Mesodermal cell (in vitro differentiated cells): ENCODE results near the gene CDK9.

Experiments used
- H3K27ac ChIP-seq: 2 replicates; pipeline ENCODE4 v1.7.0; 2013; ENCODE audit warnings: mild to moderate bottlenecking, low read depth, low read length, moderate library complexity; ENCODE audit not compliant: severe bottlenecking
- H3K36me3 ChIP-seq: 2 replicates; pipeline ENCODE4 v1.7.1; 2013; ENCODE audit warnings: mild to moderate bottlenecking, low read length, moderate library complexity; ENCODE audit not compliant: control insufficient read depth, insufficient read depth
- H3K4me1 ChIP-seq: one replicate; pipeline ENCODE4 v1.7.1; 2013; ENCODE audit warnings: mild to moderate bottlenecking, low read length; ENCODE audit not compliant: insufficient read depth, control insufficient read depth, poor library complexity, severe bottlenecking
- H3K4me3 ChIP-seq: 2 replicates; pipeline ENCODE4 v1.7.0; 2013; ENCODE audit warnings: low read length, control low read depth, mild to moderate bottlenecking; ENCODE audit not compliant: insufficient read depth, poor library complexity, severe bottlenecking; ENCODE audit errors: extremely low read depth
- H3K9me3 ChIP-seq: 2 replicates; pipeline ENCODE4 v1.7.1; 2013; ENCODE audit warnings: mild to moderate bottlenecking, low read length, moderate library complexity; ENCODE audit not compliant: control insufficient read depth
- WGBS, 2 experiments: methylation state at CpG; one replicate each; pipeline ENCODE4 v1.1.5; 2013; ENCODE audit warnings: missing lambda C conversion rate in 2 of 2; ENCODE audit not compliant: insufficient coverage in 2 of 2; 5-methylcytosine and 5-hydroxymethylcytosine counted together

The CDK9 gene

DNA sequence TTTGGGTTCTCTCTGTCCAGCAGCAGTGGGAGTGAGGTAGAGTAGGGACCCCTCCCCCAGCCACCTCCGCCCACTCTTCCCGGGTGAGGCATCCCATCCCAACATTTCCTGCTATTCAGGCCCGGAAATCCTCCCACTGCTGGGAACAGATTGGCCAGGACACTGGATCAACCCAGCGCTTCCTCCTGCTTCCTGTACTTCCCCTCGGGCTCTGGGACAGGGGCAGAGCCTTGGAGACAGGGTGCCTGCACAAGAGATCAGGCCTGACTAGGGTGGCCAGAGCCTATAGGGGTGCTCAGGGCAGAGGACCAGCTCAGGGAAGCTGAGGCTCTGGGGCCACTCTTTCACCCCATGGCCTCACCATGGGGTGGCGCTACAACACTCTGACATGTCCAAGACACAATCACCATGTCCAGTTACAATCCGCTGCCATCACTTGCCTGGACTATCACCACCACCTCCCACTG is 21.9 kb upstream of the CDK9 start:
- Histone ChIP-seq H3K4me1 (peaks cover 50% of the 10 kb centered on the region), H3K36me3 (peaks cover 10% of the 10 kb centered on the region), H3K4me3 (no peak overlapping the region), H3K9me3 (no peaks in the 10 kb centered on the region), H3K27ac (no peak overlapping the region)
- 51 to 53% methylated on average over 6 to 7 of the region's 7 CpGs for WGBS, 2 experiments

DNA sequence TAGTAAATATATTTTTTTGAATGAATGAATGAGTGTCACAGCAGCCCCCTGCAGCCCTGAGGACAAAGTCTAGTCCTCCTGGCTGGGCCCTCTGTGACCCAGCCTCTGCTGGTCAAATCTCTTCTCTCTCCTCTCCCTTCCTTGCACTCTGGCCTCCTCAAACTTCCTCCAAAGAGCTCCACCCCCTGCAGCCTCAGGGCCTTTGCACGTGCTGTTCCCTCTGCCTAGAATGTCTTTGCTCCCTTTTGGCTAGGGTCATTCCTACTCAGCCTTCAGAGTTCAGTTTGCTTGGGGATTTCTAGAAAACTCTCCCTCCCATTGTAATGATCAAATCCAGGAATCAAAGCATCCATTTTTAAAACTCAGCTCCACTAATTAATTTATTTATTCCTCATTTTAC is 20.4 kb upstream of the CDK9 start:
- Histone ChIP-seq H3K27ac (no peak overlapping the region), H3K4me3 (no peak overlapping the region), H3K36me3 (peaks cover 10% of the 10 kb centered on the region), H3K4me1 (peaks cover 56% of the 10 kb centered on the region), H3K9me3 (no peaks in the 10 kb centered on the region)
- WGBS, 2 experiments, result 71 to 83% methylated on average over 1 of the region's 1 CpG

DNA sequence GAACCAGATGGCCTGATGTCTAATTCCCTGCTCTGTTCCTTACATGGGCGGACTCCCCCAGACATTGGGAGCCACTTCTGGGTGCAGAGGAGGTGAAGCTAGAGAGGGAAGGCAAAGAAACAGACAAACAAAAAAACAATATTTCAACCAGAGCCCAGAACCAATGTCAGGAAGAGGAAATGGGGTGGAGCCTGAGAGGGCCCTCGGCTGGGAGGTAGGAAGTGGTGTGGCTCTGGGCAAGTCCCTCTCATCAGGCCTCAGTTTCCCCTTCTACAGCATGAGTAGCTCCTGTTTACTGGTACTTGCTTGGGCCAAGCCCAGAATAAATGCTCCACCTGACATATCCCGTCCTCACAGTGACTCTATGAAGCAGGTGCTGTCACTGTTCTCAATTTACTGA is 18.4 kb upstream of the CDK9 start:
- WGBS, 2 experiments, result 100% methylated on average over 1 of the region's 3 CpGs
- no peak overlapping the region for H3K4me3 ChIP-seq
- peak overlapping the region; percentile 95 for H3K27ac ChIP-seq
- peaks cover 10% of the 10 kb centered on the region for H3K36me3 ChIP-seq
- H3K9me3 ChIP-seq, result no peaks in the 10 kb centered on the region
- H3K4me1 ChIP-seq, result peaks cover 48% of the 10 kb centered on the region

DNA sequence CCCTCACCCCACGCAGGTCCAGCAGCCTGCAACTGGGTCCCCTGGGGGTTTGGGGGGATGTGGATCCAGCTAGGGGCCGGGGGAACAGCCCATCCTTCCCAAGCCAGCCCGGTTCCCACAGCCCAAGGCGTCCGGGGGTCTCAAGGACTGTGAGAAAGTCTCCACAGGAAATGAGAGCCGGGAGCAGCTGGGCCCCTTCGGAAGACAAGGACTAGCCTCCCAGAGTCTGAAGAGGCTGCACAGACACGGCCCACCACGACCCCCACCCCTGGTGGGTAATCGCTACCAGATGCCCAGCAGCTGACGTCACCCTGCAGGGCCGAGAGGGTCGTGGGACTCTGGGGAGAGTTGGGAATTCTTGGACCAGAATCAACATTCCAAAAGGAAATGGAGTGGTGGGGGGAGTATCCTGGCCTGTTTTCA is 17.9 kb upstream of the CDK9 start:
- H3K27ac ChIP-seq, result peak overlapping the region; percentile 95
- WGBS, 2 experiments, result 31 to 48% methylated on average over 6 to 8 of the region's 13 CpGs

DNA sequence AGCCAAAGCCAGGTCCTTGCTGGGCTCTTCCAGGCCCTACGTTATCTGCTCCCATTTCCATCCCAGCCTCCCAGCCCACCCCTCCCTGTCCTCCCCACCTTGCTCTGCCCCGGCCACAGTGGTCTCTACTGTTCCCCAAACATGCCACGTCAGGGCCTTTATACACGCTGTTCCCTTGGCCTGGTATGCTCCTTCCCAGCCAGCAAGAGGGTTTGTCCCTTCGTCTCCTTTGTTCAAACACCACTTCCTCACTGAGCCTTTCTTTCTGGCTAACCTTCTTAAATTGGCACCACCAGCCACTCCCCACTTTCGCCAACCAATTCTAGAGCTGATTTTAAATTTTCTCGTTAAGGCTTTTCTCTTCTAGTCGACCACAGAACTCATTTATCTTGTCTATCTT is 17.1 kb upstream of the CDK9 start:
- WGBS, 2 experiments, result 90 to 93% methylated on average over 8 of the region's 8 CpGs
- Histone ChIP-seq H3K36me3 (peaks cover 10% of the 10 kb centered on the region), H3K4me1 (peaks cover 37% of the 10 kb centered on the region), H3K27ac (peak overlapping the region; percentile 95), H3K9me3 (no peaks in the 10 kb centered on the region), H3K4me3 (no peak overlapping the region)

More for the DNA sequence above, 17.9 kb upstream of the CDK9 start:
- Histone ChIP-seq H3K36me3 (peaks cover 10% of the 10 kb centered on the region), H3K9me3 (no peaks in the 10 kb centered on the region), H3K4me1 (peaks cover 44% of the 10 kb centered on the region), H3K4me3 (no peak overlapping the region)

DNA sequence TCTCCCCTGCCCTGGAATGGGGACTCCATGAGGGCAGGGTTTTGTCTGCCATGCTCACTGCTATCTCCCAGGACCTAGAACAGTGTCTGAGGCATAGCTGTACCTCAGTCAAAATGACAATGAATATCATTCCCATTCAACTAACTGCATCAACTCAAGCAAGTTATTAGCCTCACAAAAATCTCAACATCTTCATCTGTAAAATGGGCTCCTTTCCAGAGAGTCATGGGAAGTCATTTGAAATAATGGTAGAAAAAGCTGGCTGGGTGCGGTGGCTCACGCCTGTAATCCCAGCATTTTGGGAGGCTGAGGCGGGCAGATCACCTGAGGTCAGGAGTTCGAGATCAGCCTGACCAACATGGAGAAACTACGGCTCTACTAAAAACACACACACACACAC is 16.7 kb upstream of the CDK9 start:
- Histone ChIP-seq H3K36me3 (peaks cover 10% of the 10 kb centered on the region), H3K27ac (peak overlapping the region; percentile 95), H3K9me3 (no peaks in the 10 kb centered on the region), H3K4me1 (peaks cover 33% of the 10 kb centered on the region), H3K4me3 (no peak overlapping the region)
- 85 to 100% methylated on average over 3 to 4 of the region's 5 CpGs for WGBS, 2 experiments

DNA sequence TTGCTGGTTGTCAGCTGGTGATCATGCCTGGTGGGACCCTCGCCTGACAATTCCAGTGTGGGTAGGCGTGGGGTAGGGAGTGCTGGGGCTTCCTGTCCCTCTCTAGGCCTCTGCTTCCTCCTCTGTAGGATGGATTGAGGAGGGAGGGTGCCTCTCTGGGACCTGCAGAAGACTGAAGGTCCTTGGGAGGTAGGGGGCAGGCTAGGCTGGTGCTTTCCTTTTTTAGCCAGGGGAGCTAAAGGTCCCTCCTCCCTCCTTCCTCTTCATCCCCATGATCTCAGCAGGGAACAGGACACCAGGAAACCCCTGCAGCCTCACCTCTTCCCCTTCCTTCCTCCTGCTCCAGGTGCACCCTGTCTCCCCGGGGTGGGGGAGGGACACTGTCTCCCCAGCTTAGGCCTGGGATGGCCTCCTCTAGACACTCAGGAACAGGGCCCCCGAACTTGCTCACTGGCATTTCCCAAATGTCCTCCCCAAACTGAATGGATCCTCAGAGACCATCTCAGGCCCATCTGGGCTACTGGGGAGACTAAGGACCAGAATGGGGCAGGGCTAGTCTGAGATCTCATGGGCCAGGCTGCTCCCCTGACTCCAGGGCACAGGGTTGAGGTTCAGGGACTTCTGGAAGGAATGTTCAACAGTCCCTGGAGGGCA is 15.8 kb upstream of the CDK9 start:
- peaks cover 29% of the 10 kb centered on the region for H3K4me1 ChIP-seq
- 79 to 96% methylated on average over 2 to 4 of the region's 4 CpGs for WGBS, 2 experiments
- peaks cover 10% of the 10 kb centered on the region for H3K36me3 ChIP-seq
- H3K9me3 ChIP-seq, result no peaks in the 10 kb centered on the region
- H3K27ac ChIP-seq, result no peak overlapping the region
- H3K4me3 ChIP-seq, result peak overlapping the region; percentile 49

DNA sequence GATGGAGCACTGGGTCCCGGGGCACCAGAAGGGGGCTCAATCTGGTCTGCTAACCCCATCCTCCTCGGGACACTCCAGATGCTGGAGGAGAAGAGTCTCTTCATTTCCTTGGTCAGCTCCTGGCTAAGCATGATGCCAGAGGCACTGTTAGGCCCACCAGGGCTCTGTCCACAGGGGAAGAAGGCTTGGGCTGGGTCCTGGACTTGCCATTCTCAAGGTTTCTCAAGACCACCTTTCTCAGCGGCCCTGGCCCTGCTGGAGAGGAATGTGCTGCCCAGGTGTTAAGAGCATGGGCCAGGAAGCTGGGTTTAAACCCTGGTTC is 15.3 kb upstream of the CDK9 start:
- WGBS, 2 experiments, result 53 to 54% methylated on average over 3 of the region's 3 CpGs
- Histone ChIP-seq H3K9me3 (no peaks in the 10 kb centered on the region), H3K27ac (peak overlapping the region; percentile 3), H3K4me1 (peaks cover 29% of the 10 kb centered on the region), H3K4me3 (peak overlapping the region; percentile 49), H3K36me3 (peaks cover 10% of the 10 kb centered on the region)

DNA sequence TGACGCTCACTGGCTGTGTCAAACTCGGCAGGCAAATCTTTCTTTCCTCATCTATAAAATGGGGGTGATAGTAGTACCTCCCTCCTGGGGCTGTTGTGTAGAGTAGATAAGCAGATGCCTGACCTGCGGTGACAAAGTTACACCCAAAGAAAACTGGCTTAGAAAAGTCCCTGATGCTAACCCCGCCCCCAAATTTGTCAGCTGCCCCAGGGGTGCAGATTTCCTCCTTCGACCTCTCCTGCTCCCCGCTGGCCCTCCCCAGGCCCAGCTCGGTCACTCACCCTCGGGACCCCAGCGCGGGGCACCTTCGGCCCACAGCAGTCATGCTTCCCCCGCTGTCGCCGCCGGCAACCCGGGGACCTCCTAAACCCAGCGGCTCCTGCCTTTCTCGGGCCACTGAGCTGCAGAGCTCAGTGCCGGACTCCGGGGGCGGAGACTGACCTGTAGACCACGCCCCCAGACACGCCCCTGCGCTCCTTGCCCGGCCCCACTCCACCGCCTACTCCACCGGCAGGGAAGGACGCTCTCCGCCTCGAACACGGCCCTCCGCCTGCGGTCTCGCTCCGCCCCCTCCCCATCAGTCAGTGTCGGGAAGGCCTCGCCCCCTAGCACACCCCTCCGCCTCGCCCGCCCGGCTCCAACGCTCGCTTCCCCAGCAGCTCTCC is 14.8 kb upstream of the CDK9 start:
- 1 to 2% methylated on average over 30 to 39 of the region's 43 CpGs for WGBS, 2 experiments
- Histone ChIP-seq H3K4me3 (peak overlapping the region; percentile 49), H3K36me3 (peaks cover 7% of the 10 kb centered on the region), H3K4me1 (peaks cover 29% of the 10 kb centered on the region), H3K9me3 (no peaks in the 10 kb centered on the region), H3K27ac (no peak overlapping the region)

DNA sequence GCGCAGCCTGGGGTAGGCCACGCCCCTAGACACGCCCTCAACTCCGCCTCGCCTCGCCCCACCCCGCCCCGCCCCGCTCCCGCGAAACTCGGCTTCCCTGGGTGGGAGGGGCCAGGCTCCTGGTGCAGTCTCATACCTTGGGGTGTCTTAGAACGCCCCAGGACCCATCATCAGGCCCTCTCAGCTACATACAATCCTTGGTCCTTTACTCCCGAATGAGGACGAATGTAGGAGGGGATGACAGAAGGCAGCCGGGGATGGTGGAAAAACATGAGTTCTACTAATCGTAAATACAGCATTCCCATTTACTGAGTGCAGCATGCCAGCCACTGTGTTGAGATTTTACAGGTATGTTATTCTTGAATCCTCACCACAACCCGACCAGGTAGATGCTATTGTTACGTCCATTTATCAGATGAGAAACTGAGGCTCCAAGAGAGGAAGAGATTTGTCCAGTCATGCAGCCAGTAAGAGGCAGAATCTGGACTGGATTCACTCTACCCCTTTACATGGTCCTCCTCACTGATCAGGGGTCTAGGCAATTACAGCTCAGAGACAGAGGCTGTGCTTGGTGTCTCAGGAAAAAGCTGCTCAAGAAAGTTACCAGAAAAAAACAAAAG is 14.2 kb upstream of the CDK9 start:
- Histone ChIP-seq H3K9me3 (no peaks in the 10 kb centered on the region), H3K4me1 (peaks cover 35% of the 10 kb centered on the region), H3K27ac (no peak overlapping the region), H3K4me3 (no peak overlapping the region), H3K36me3 (peaks cover 4% of the 10 kb centered on the region)
- 7 to 17% methylated on average over 5 to 9 of the region's 19 CpGs for WGBS, 2 experiments

DNA sequence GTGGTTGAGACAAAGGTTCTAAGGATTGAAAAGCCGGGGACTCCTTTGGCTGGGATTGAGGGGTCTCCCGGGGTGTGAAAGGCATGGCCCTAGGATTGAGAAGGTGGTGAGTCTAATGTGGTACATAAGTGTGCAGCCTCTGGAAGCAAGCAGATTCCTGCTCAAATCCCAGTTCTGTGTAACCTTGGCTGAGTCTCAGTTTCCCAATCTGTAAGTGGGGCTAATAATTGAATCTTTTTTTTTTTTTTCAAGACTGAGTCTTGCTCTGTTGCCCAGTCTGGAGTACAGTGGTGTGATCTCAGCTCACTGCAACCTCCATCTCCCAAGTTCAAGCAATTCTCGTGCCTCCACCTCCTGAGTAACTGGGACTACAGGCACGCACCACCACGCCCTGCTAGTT is 13.2 kb upstream of the CDK9 start:
- H3K9me3 ChIP-seq, result no peaks in the 10 kb centered on the region
- H3K27ac ChIP-seq, result no peak overlapping the region
- H3K36me3 ChIP-seq, result no peaks in the 10 kb centered on the region
- H3K4me1 ChIP-seq, result peaks cover 28% of the 10 kb centered on the region
- 81 to 90% methylated on average over 5 of the region's 5 CpGs for WGBS, 2 experiments
- H3K4me3 ChIP-seq, result no peak overlapping the region
